Hepatocyte (in vitro differentiated cells): ENCODE measurements around the gene WASF3.

Source experiments
- CTCF ChIP-seq: fragments of 200-600 bp; sonication (generic); IDR thresholded peaks from 2 replicates; pipeline ENCODE4 v1.5.1; 2016; ENCODE audit warnings: antibody characterized with exemption, mild to moderate bottlenecking; ENCODE audit not compliant: poor library complexity
- EZH2 ChIP-seq: fragments of 200-600 bp; sonication (generic); IDR thresholded peaks from 2 replicates; pipeline ENCODE4 v1.6.1; 2016; ENCODE audit warnings: antibody characterized with exemption, mild to moderate bottlenecking, borderline replicate concordance
- EZH2phosphoT487 ChIP-seq: fragments of 200-600 bp; sonication (generic); IDR thresholded peaks from one replicate; pipeline ENCODE4 v1.6.1; 2018; ENCODE audit warnings: antibody characterized with exemption, mild to moderate bottlenecking, low read depth, moderate library complexity; ENCODE audit not compliant: unreplicated experiment, severe bottlenecking

GRCh38 chr13:26677156-26677555 lies 119.7 kb downstream of the WASF3 start:
- no peak for TF ChIP-seq EZH2
- no peak for TF ChIP-seq CTCF
- no peak for TF ChIP-seq EZH2phosphoT487
